GM23248 (cell line): ENCODE results near the gene SUN1.

Experiments
- EZH2 ChIP-seq: fragments of 200-600 bp; sonication (generic); IDR thresholded peaks from 2 replicates; pipeline ENCODE4 v1.6.1; 2018; ENCODE audit warnings: antibody characterized with exemption, mild to moderate bottlenecking; ENCODE audit not compliant: insufficient read depth, poor library complexity, severe bottlenecking
- EZH2phosphoT487 ChIP-seq: fragments of 200-600 bp; sonication (generic); IDR thresholded peaks from 2 replicates; pipeline ENCODE4 v1.6.1; 2018; ENCODE audit warnings: antibody characterized with exemption, moderate library complexity, mild to moderate bottlenecking, low read depth; ENCODE audit not compliant: insufficient read depth

GRCh38 chr7:845091-845490 is 12.8 kb downstream of the SUN1 start:
- no peak for TF ChIP-seq EZH2
- no peak for TF ChIP-seq EZH2phosphoT487
